Measurements from ENCODE around the gene IL12RB1. TPM values are rescaled to one million over a fixed set of nuclear protein-coding genes. Genes with fewer than 3 reads are reported as not detected.

Gene IL12RB1
- total and polyA plus RNA-seq, 10 of the 15 experiments (the other 5 are each of a cell fraction or from before 2014, with no cell fraction given): 2.8 to 29.9 (median 17.6) TPM

DNA sequence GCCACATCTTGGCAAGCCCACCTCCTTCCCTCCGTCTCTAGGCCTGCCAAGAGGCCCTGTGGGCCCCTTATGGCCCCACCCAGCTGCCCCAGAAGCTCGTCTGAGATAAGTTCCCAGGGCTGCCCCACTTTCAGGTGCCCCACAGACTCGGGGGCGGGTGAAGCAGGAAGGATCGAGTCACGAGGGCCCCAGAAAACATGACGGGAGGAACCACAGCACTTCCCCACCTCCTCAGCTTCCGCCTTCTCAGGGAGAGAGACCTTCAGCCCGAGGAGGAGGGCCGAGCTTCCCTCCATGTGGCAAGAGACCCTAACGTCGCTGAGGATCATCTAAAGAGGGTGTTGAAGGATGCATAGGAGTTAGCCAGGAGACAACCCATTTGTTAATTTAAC is 4.5 kb upstream of the IL12RB1 start (continued):
- TF ChIP-seq RUNX3 (IDR thresholded peaks at IDR 0.05; ENCODE audit: low read length) (peak; percentile 78), IKZF2 (IDR thresholded peaks at IDR 0.05) (peak; percentile 65 to 74), CEBPB (IDR thresholded peaks at IDR 0.05; ENCODE audit: borderline replicate concordance in 1 of 2, low read depth in 2 of 2, low read length in 2 of 2) (no peak), WRNIP1 (IDR thresholded peaks at IDR 0.05; ENCODE audit: borderline replicate concordance, low read depth, low read length) (no peak), YY1 (IDR thresholded peaks at IDR 0.05; ENCODE audit: low read depth, low read length) (0 out of 2 replicates have a peak, but pooled peaks have one; percentile 38), CHD4 (IDR thresholded peaks at IDR 0.05) (no peak), GATAD2B (conservative IDR thresholded peaks at IDR 0.05; ENCODE audit: low read depth) (0 out of 2 replicates have a peak, but pooled peaks have one; percentile 64), EZH2 (IDR thresholded peaks at IDR 0.05; ENCODE audit: borderline replicate concordance, control insufficient read depth, low read depth, low read length) (no peak), ESRRA (IDR thresholded peaks at IDR 0.05; ENCODE audit: low read length) (no peak), NR2F1 (conservative IDR thresholded peaks at IDR 0.05) (no peak), NFIC (IDR thresholded peaks at IDR 0.05; ENCODE audit: low read depth, low read length) (no peak), EP300 (IDR thresholded peaks at IDR 0.05; ENCODE audit: borderline replicate concordance in 1 of 2, control insufficient read depth in 1 of 2, low read depth in 2 of 2, low read length in 2 of 2) (0 out of 4 replicates have a peak, but pooled peaks of 1 of the 2 experiments have one; percentile 29), HDAC6 (IDR thresholded peaks at IDR 0.05; ENCODE audit: unreplicated experiment) (no peak)
- TF ChIP-seq, protein P1, sequence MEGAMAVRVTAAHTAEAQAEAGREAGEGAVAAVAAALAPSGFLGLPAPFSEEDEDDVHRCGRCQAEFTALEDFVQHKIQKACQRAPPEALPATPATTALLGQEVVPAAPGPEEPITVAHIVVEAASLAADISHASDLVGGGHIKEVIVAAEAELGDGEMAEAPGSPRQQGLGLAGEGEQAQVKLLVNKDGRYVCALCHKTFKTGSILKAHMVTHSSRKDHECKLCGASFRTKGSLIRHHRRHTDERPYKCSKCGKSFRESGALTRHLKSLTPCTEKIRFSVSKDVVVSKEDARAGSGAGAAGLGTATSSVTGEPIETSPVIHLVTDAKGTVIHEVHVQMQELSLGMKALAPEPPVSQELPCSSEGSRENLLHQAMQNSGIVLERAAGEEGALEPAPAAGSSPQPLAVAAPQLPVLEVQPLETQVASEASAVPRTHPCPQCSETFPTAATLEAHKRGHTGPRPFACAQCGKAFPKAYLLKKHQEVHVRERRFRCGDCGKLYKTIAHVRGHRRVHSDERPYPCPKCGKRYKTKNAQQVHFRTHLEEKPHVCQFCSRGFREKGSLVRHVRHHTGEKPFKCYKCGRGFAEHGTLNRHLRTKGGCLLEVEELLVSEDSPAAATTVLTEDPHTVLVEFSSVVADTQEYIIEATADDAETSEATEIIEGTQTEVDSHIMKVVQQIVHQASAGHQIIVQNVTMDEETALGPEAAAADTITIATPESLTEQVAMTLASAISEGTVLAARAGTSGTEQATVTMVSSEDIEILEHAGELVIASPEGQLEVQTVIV (IDR thresholded peaks at IDR 0.05; ENCODE audit: borderline replicate concordance, partially characterized antibody): no peak
- TF ChIP-seq, protein P2, sequence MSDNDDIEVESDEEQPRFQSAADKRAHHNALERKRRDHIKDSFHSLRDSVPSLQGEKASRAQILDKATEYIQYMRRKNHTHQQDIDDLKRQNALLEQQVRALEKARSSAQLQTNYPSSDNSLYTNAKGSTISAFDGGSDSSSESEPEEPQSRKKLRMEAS (IDR thresholded peaks at IDR 0.05; ENCODE audit: low read depth, low read length): 0 out of 2 replicates have a peak, but pooled peaks have one; percentile 7
- TF ChIP-seq, protein P3, sequence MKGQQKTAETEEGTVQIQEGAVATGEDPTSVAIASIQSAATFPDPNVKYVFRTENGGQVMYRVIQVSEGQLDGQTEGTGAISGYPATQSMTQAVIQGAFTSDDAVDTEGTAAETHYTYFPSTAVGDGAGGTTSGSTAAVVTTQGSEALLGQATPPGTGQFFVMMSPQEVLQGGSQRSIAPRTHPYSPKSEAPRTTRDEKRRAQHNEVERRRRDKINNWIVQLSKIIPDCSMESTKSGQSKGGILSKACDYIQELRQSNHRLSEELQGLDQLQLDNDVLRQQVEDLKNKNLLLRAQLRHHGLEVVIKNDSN (IDR thresholded peaks at IDR 0.05; ENCODE audit: borderline replicate concordance, extremely low read length, insufficient read depth, low read depth, low read length): peak; percentile 74
- TF ChIP-seq, protein P4, sequence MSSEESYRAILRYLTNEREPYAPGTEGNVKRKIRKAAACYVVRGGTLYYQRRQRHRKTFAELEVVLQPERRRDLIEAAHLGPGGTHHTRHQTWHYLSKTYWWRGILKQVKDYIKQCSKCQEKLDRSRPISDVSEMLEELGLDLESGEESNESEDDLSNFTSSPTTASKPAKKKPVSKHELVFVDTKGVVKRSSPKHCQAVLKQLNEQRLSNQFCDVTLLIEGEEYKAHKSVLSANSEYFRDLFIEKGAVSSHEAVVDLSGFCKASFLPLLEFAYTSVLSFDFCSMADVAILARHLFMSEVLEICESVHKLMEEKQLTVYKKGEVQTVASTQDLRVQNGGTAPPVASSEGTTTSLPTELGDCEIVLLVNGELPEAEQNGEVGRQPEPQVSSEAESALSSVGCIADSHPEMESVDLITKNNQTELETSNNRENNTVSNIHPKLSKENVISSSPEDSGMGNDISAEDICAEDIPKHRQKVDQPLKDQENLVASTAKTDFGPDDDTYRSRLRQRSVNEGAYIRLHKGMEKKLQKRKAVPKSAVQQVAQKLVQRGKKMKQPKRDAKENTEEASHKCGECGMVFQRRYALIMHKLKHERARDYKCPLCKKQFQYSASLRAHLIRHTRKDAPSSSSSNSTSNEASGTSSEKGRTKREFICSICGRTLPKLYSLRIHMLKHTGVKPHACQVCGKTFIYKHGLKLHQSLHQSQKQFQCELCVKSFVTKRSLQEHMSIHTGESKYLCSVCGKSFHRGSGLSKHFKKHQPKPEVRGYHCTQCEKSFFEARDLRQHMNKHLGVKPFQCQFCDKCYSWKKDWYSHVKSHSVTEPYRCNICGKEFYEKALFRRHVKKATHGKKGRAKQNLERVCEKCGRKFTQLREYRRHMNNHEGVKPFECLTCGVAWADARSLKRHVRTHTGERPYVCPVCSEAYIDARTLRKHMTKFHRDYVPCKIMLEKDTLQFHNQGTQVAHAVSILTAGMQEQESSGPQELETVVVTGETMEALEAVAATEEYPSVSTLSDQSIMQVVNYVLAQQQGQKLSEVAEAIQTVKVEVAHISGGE (CRISPR knock-in tag; IDR thresholded peaks at IDR 0.05): no peak

Measured in GM12878 (cell line).